ENCODE results near the gene RNU6-9. TPM values are rescaled to one million over a fixed set of nuclear protein-coding genes. Genes with fewer than 3 reads are reported as not detected.
A peak's percentile ranks its signal among the peaks of the same experiment; 100 is the strongest.

Gene RNU6-9
- total and polyA plus RNA-seq, 2 of the 13 experiments (the other 11 are each of a cell fraction or from before 2014, with no cell fraction given): under 0.01 TPM; not detected in 1

- FAIRE-seq (no peak), ATAC-seq (no peak), DNase-seq (ENCODE audit: low spot score) (no peak)
- H3K27ac ChIP-seq (ENCODE audit: extremely low read length, insufficient read depth, low read length): peak overlapping the region; percentile 46
- peaks cover 65% of the 10 kb centered on the region for H3K4me1 ChIP-seq (ENCODE audit: insufficient read depth, low read length)
- H3K4me2 ChIP-seq (ENCODE audit: low read depth, low read length): peak overlapping the region; percentile 93; the same call in 1 of the 2 replicates
- POLR2A ChIA-PET: interaction anchor here (1.5 to 5.6 kb wide), 2 partner anchors 23 to 31 kb away, joined by 3 to 50 read pairs; no protein-coding TSS in a partner anchor
- H2AFZ ChIP-seq (ENCODE audit: low read length): no peak overlapping the region
- intact Hi-C loops (cut with micrococcal nuclease; ENCODE audit: unreplicated experiment): loop anchor here (10.0 kb wide), 1 partner anchor 265 kb away; the partner anchor contains the start of gene RNF126
- H3K79me2 ChIP-seq (ENCODE audit: insufficient read depth, low read length): peaks cover 77% of the 10 kb centered on the region
- no peaks in the 10 kb centered on the region for H3K9me3 ChIP-seq (ENCODE audit: low read length)
- peak; percentile 79 for TF ChIP-seq RBFOX2 (IDR thresholded peaks at IDR 0.05; ENCODE audit: low read depth, low read length)
- TF ChIP-seq RBM22 (optimal IDR thresholded peaks at IDR 0.05; ENCODE audit: low read length): peak; percentile 43
- TF ChIP-seq TERF1 (CRISPR knock-in tag; IDR thresholded peaks at IDR 0.05): no peak
- TF ChIP-seq AGO2 (optimal IDR thresholded peaks at IDR 0.05; ENCODE audit: low read depth, low read length): peak; percentile 79
- H3K36me3 ChIP-seq (replicated peaks in 1 of 2; ENCODE audit: control insufficient read depth in 1 of 2, insufficient read depth in 2 of 2, low read length in 2 of 2): peaks cover 11 to 41% of the 10 kb centered on the region in 2 experiments; a peak in 4 of 5 replicates
- CTCF ChIA-PET (ENCODE audit: low intra/inter-chr PET ratio, low total read pairs): no interaction called here
- peak overlapping the region in 1 of 3 experiments; percentile 96; a peak in 1 of 6 replicates for H3K4me3 ChIP-seq (replicated peaks in 1 of 3; ENCODE audit: insufficient read depth in 1 of 3, low read depth in 2 of 3, low read length in 3 of 3)
- in situ Hi-C loops (cut with HindIII; ENCODE audit: extremely low pct_ligation_motif_present, low pct_unique_long_range_greater_than_20kb): loop anchor here (5.0 kb wide), 1 partner anchor 33 kb away; no protein-coding TSS in a partner anchor
- no peaks in the 10 kb centered on the region for H3K27me3 ChIP-seq (ENCODE audit: control insufficient read depth in 1 of 2, insufficient read depth in 2 of 2, low read length in 2 of 2)
- 100% methylated on average over 19 of the region's 51 CpGs for WGBS (ENCODE audit: low lambda C conversion rate)
- peaks cover 21% of the 10 kb centered on the region; the same call in 1 of the 2 replicates for H4K20me1 ChIP-seq (ENCODE audit: insufficient read depth, low read length)
- no TSS peak for BruUV-seq (replicated peaks)
- H3K9ac ChIP-seq (ENCODE audit: insufficient read depth, low read depth, low read length): no peak overlapping the region
Observed at GRCh38 chr19:929203-929890, 36.1 kb downstream of the RNU6-9 start.

- TF ChIP-seq PAF1 (CRISPR knock-in tag; IDR thresholded peaks at IDR 0.05) (0 out of 2 replicates have a peak, but pooled peaks have one; percentile 6), SMC3 (IDR thresholded peaks at IDR 0.05; ENCODE audit: low read length) (no peak), U2AF2 (IDR thresholded peaks at IDR 0.05; ENCODE audit: low read depth, low read length) (no peak), AGO2 (optimal IDR thresholded peaks at IDR 0.05; ENCODE audit: low read depth, low read length) (peak; percentile 7), ZNF790 (CRISPR knock-in tag; IDR thresholded peaks at IDR 0.05; ENCODE audit: borderline replicate concordance) (no peak), ZNF121 (CRISPR knock-in tag; IDR thresholded peaks at IDR 0.05) (peak; percentile 93)
- Histone ChIP-seq H3K4me1 (ENCODE audit: insufficient read depth, low read length) (peaks cover 68% of the 10 kb centered on the region), H3K79me2 (ENCODE audit: insufficient read depth, low read length) (peaks cover 76% of the 10 kb centered on the region), H3K4me2 (ENCODE audit: low read depth, low read length) (no peak overlapping the region), H3K9me3 (ENCODE audit: low read length) (no peaks in the 10 kb centered on the region), H3K36me3 (replicated peaks in 1 of 2; ENCODE audit: control insufficient read depth in 1 of 2, insufficient read depth in 2 of 2, low read length in 2 of 2) (peaks cover 11 to 41% of the 10 kb centered on the region in 2 experiments; a peak in 4 of 5 replicates), H3K9ac (ENCODE audit: insufficient read depth, low read depth, low read length) (no peak overlapping the region), H3K27ac (ENCODE audit: extremely low read length, insufficient read depth, low read length) (no peak overlapping the region), H3K27me3 (ENCODE audit: control insufficient read depth in 1 of 2, insufficient read depth in 2 of 2, low read length in 2 of 2) (no peaks in the 10 kb centered on the region), H4K20me1 (ENCODE audit: insufficient read depth, low read length) (peaks cover 25% of the 10 kb centered on the region; the same call in 1 of the 2 replicates), H2AFZ (ENCODE audit: low read length) (no peak overlapping the region), H3K4me3 (replicated peaks in 1 of 3; ENCODE audit: insufficient read depth in 1 of 3, low read depth in 2 of 3, low read length in 3 of 3) (no peak overlapping the region; a peak in 1 of 6 replicates)
- DNase-seq (ENCODE audit: low spot score) (no peak), ATAC-seq (no peak), FAIRE-seq (no peak)
- POLR2A ChIA-PET: interaction anchor here (1.5 to 5.6 kb wide), 2 partner anchors 23 to 31 kb away, joined by 3 to 50 read pairs; no protein-coding TSS in a partner anchor
- 95% methylated on average over 6 of the region's 6 CpGs for WGBS (ENCODE audit: low lambda C conversion rate)
- intact Hi-C loops (cut with micrococcal nuclease; ENCODE audit: unreplicated experiment) (loop anchor here (10.0 kb wide), 1 partner anchor 265 kb away; the partner anchor contains the start of gene RNF126), in situ Hi-C loops (cut with HindIII; ENCODE audit: extremely low pct_ligation_motif_present, low pct_unique_long_range_greater_than_20kb) (loop anchor here (5.0 kb wide), 1 partner anchor 32 kb away; no protein-coding TSS in a partner anchor)
- BruUV-seq (replicated peaks): no TSS peak
- CTCF ChIA-PET (ENCODE audit: low intra/inter-chr PET ratio, low total read pairs): no interaction called here
Observed at GRCh38 chr19:929891-930258, 36.6 kb downstream of the RNU6-9 start.

Data from HepG2 (cell line).